ENCODE results near the gene GRIN3A. TPM values are rescaled to one million over a fixed set of nuclear protein-coding genes. Genes with fewer than 3 reads are reported as not detected.
"Not testable (repeated sequence)": the region's sequence is repeated elsewhere in the genome, so short reads cannot be mapped to it uniquely, and the experiment has no call there.

GRIN3A gene
- total RNA-seq = 0.13 TPM

- ATAC-seq = peak; percentile 67
- no peak for DNase-seq (ENCODE audit: low spot score)
- intact Hi-C loops (cut with DNase I) = no loop called here
Observed at GRCh38 chr9:101738566-101739183, at the start of gene GRIN3A. Gene GRIN3A (minus strand): TSS chr9:101738647. CDS start chr9:101737979, 668 bp downstream.

DNA sequence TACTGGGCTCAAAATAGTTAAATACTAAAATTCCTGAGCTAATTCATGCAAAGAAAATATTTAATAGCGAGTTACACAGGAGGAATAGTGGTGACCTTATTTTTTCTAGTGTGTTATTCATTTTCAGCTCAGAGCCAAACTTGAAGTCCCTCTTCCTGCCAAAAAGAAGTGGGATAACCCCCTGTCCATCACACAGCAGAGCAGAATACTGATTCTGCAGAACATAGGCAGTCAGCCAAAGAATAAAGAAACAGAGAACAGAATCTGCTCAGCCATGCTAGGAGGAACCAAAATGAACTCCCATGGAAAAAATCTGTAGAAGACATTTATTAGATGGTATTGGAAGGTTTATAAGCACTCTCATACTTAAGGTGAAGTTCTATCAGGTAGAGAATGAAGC lies 49.4 kb upstream of the GRIN3A start:
- no peak for DNase-seq (ENCODE audit: low spot score)
- no peak for ATAC-seq
- intact Hi-C loops (cut with DNase I) = no loop called here

DNA sequence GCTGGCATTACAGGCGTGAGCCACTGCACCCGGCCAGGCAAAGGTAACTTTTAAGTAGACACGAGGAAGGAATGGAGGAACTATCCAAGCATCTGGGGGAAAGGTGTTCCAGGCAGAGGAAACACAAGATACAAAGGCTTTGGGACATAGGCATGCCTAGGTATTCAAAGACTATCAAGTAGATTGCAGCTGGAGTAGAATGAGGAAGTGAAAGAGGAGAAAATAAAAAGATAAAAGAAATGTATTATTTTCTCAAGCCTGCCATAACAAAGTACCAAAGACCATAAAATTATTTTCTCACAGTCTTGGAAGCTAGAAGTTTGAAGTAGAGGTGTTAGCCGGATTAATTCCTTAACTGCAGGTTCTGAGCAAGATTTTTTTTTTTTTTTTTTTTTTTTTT lies 39.9 kb upstream of the GRIN3A start:
- ATAC-seq (no peak), DNase-seq (ENCODE audit: low spot score) (no peak)
- intact Hi-C loops (cut with DNase I) = no loop called here

- intact Hi-C loops (cut with DNase I) = no loop called here
- DNase-seq (ENCODE audit: low spot score) (no peak), ATAC-seq (no peak)
Observed at GRCh38 chr9:101764472-101764871, 26.0 kb upstream of the GRIN3A start.

DNA sequence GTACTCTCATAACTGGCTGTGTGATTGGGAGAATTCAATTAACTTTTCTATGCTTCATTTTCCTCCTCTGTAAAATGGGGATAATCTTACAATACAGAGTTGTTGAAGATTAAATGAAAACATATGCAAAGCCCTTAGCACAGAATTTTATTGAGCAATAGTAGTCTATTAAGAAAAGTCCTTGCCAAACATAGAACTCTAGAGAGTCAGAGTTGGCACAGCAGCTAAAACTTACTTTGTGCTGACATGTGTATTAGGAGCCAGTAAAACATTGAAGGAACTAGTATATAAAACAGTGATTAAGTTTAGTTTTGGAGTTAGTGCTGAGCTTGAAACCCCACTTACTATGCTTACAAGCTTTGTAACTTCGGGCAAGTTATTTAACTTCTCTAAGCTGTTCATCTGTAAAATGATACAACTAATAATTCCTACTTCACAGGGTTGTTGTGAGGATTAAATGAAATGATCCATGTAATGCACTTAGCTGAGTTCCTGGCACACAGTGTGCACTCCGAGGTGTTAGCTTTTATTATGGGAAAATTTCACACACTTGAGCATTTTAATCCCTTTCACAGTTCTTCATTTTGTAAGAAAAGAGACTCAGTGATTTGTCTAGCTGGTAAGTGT lies 20.0 kb upstream of the GRIN3A start:
- ATAC-seq (peak; percentile 88), DNase-seq (ENCODE audit: low spot score) (no peak)
- intact Hi-C loops (cut with DNase I) = no loop called here

DNA sequence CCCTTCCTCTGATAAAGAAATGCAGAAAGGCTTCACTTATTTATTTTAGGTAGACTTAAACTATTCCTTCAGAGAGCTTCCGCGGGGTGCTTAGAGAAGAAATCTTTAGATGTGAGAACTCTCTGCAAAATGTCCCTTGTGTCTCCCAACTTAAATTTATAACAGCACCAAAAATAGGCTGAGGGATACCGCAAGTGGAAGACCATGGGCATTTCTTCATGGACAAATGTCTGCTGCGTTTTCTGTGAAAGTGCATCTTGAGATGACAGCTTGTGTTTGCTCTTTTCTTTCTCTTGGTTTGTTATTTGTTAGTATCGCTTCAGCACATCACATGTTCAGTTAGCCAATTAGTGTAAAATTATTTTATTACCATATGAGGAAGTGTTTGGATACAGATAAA lies 15.3 kb upstream of the GRIN3A start:
- intact Hi-C loops (cut with DNase I) = no loop called here
- ATAC-seq (no peak), DNase-seq (ENCODE audit: low spot score) (no peak)

DNA sequence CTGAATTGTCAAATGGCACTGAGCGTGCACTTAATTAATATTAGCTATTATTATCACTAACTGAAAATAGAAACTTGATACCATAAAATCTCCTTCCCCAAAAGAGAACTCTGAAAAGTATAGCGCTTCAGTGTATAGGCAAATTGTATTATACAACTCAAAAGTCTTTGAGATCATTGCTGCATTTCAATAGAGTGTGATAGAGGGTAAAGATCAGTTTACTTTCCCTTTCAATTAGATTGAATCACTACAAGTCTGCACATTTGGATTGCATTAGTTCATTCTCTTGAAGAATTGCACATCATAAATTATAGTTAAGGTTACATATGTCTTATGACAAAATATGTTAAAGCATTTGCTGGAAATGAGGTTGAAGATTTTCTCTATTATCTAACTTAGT lies 13.4 kb upstream of the GRIN3A start:
- intact Hi-C loops (cut with DNase I) = no loop called here
- DNase-seq (ENCODE audit: low spot score) (no peak), ATAC-seq (no peak)

GRCh38 chr9:101739311-101739710 lies 864 bp upstream of the GRIN3A start:
- intact Hi-C loops (cut with DNase I) = no loop called here
- ATAC-seq (no peak), DNase-seq (ENCODE audit: low spot score) (no peak)

- ATAC-seq (peak; percentile 28), DNase-seq (ENCODE audit: low spot score) (no peak)
- intact Hi-C loops (cut with DNase I) = no loop called here
Observed at GRCh38 chr9:101737705-101738565, 512 bp downstream of the GRIN3A start.

- ATAC-seq (no peak), DNase-seq (ENCODE audit: low spot score) (no peak)
- intact Hi-C loops (cut with DNase I) = no loop called here
Observed at GRCh38 chr9:101737165-101737704, 1.2 kb downstream of the GRIN3A start.

GRCh38 chr9:101736717-101737116 lies 1.7 kb downstream of the GRIN3A start:
- ATAC-seq = no peak
- intact Hi-C loops (cut with DNase I) = no loop called here
- DNase-seq (ENCODE audit: low spot score) = no peak

GRCh38 chr9:101731429-101731828 lies 7.0 kb downstream of the GRIN3A start:
- ATAC-seq = no peak
- intact Hi-C loops (cut with DNase I) = no loop called here
- no peak for DNase-seq (ENCODE audit: low spot score)

DNA sequence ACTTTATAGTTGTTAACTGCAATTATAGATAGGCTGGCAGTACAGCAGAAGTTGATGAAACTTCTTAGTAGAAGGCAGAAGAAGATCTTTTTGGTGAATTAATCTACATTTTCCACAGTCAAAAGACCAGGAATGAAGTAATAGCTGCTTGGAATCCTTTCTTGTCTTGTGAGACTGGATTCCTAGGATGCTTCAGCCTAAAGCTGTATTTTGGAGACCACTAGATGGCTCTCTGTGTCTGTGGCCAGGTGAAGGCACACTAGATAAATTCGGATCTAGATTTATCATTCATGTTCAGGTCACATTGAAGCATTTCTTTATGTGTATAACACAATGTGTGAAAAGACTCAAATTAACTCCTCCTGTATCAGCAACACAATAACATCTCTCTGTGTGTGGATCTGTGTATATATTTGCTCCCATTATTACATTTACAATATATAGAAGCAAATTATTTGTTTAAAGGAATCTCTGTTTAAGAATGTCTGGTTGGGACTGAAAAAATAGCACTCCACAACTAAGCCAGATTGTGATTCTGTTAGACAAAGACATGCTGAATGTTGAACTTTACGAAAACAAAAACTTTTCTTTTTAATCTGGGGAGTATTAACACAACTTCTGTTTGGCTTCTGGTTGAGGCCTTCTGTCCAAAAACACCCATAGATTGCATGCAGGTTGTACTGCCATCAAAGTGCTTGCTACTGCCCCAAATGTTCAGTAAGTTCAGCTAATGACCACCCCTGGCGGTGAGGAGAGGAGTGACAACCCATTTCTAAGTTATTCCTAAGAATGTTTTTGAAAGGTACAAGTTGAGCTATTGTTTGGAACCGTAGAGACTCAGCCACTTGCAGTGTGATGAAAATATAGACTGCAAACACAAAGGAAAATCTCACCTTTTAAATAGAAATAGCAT lies 10.6 kb downstream of the GRIN3A start:
- DNase-seq (ENCODE audit: low spot score) = no peak
- peak; percentile 62 for ATAC-seq
- intact Hi-C loops (cut with DNase I) = no loop called here

- ATAC-seq; DNase-seq (ENCODE audit: low spot score); intact Hi-C loops (cut with DNase I): not testable (repeated sequence)
Observed at GRCh38 chr9:101724271-101724670, 14.2 kb downstream of the GRIN3A start.

DNA sequence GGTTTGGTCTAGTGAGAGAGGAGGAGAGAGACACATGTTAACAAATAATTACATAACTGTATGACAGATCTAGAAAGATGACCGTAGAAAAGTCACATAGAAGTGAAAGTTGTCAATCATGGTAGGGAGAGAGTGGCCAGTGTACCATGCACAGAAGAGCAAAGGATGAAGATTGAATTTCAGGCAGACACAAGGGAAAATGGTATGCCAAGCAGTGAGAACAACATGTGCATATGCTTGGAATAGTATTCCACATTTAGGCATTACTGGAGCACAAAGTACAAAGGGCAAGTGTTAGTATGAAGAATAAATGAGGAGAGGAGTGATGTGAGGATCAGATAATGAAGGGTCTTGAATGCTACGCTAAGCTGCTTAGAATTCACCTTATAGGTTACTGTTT lies 20.3 kb downstream of the GRIN3A start:
- no peak for ATAC-seq
- intact Hi-C loops (cut with DNase I) = no loop called here

GRCh38 chr9:101716629-101717028 lies 21.8 kb downstream of the GRIN3A start:
- intact Hi-C loops (cut with DNase I) = no loop called here
- DNase-seq (ENCODE audit: low spot score) = no peak
- ATAC-seq = no peak

More for the DNA sequence above, 20.3 kb downstream of the GRIN3A start:
- no peak for DNase-seq (ENCODE audit: low spot score)

GRCh38 chr9:101711330-101711941 lies 27.0 kb downstream of the GRIN3A start:
- DNase-seq (ENCODE audit: low spot score) = no peak
- intact Hi-C loops (cut with DNase I) = no loop called here
- no peak for ATAC-seq

- DNase-seq (ENCODE audit: low spot score) (no peak), ATAC-seq (no peak)
- intact Hi-C loops (cut with DNase I) = no loop called here
Observed at GRCh38 chr9:101708855-101709254, 29.6 kb downstream of the GRIN3A start.

Data from sciatic nerve (tissue), 2 donors.